GDM1 (cell line): Measurements from ENCODE around the gene MOK.
"Not testable (repeated sequence)": the region's sequence is repeated elsewhere in the genome, so short reads cannot be mapped to it uniquely, and the experiment has no call there.

Source experiments
- DNase-seq: peaks from one replicate; lab custom pipeline; 2025; lab: John Stamatoyannopoulos, UW

The MOK gene

GRCh38 chr14:102304611-102305506, at the start of gene MOK:
TSS of gene MOK (minus strand) at chr14:102305164. CDS start at chr14:102304968, 196 bp downstream.
- DNase-seq: peak; percentile 95

- no peak for DNase-seq
Measured at GRCh38 chr14:102353126-102353619, 48.2 kb upstream of the MOK start.

GRCh38 chr14:102352213-102352612, 47.2 kb upstream of the MOK start:
- no peak for DNase-seq

GRCh38 chr14:102351593-102351992, 46.6 kb upstream of the MOK start:
- DNase-seq: not testable (repeated sequence)

- DNase-seq: no peak
Measured at GRCh38 chr14:102351023-102351422, 46.1 kb upstream of the MOK start.

GRCh38 chr14:102348376-102348775, 43.4 kb upstream of the MOK start:
- no peak for DNase-seq

GRCh38 chr14:102346645-102347044, 41.7 kb upstream of the MOK start:
- DNase-seq: no peak

GRCh38 chr14:102345232-102345631, 40.3 kb upstream of the MOK start:
- DNase-seq: no peak

GRCh38 chr14:102344485-102344884, 39.5 kb upstream of the MOK start:
- DNase-seq: no peak

GRCh38 chr14:102344084-102344483, 39.1 kb upstream of the MOK start:
- no peak for DNase-seq

GRCh38 chr14:102342238-102342637, 37.3 kb upstream of the MOK start:
- DNase-seq: no peak

GRCh38 chr14:102341566-102341965, 36.6 kb upstream of the MOK start:
- no peak for DNase-seq

- no peak for DNase-seq
Measured at GRCh38 chr14:102338724-102339123, 33.8 kb upstream of the MOK start.

GRCh38 chr14:102335163-102335562, 30.2 kb upstream of the MOK start:
- no peak for DNase-seq

GRCh38 chr14:102333795-102334705, 29.1 kb upstream of the MOK start:
- no peak for DNase-seq

GRCh38 chr14:102333390-102333789, 28.4 kb upstream of the MOK start:
- no peak for DNase-seq

GRCh38 chr14:102330806-102331205, 25.8 kb upstream of the MOK start:
- no peak for DNase-seq

- not testable (repeated sequence) for DNase-seq
Measured at GRCh38 chr14:102329381-102329780, 24.4 kb upstream of the MOK start.

- DNase-seq: no peak
Measured at GRCh38 chr14:102326583-102326982, 21.6 kb upstream of the MOK start.

- DNase-seq: no peak
Measured at GRCh38 chr14:102325791-102326345, 20.9 kb upstream of the MOK start.

- peak; percentile 8 for DNase-seq
Measured at GRCh38 chr14:102323102-102323501, 18.1 kb upstream of the MOK start.
